ENCODE measurements around the gene NUDCD3.

GRCh38 chr7:44402401-44403060 lies 87.9 kb downstream of the NUDCD3 start:
- TF ChIP-seq CTCF (IDR thresholded peaks at IDR 0.05) (no peak), POLR2A (IDR thresholded peaks at IDR 0.05) (no peak)
